ENCODE data around the gene ENPP3.

DNA sequence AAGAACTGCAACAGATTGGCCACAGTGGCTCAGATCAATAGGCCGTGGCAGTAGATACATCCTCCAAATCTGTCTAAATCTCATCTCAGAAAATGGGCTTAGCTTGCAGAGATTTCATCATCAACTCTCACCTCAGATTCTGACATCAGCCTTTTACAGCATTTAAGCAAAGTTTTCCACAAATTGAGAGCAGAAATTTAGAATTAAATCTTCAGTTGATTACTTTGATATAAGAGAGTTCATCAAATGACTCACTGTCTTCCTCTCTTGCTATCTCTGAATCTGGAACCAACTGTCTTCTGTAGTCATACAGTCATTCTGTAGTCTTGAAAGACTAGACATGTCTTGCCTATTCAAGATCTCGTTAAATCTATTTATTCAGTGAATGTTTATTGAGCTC is 118.9 kb downstream of the ENPP3 start:
- TF ChIP-seq POLR2A (IDR thresholded peaks at IDR 0.05; ENCODE audit: low read length) (no peak), GATA1 (IDR thresholded peaks at IDR 0.05; ENCODE audit: low read depth, low read length) (no peak)
